Brain microvascular endothelial cell (primary cell): ENCODE data around the gene GALR2.

Experiments
- DNase-seq: peaks from one replicate; pipeline ENCODE4 v3.0.0-alpha.2; 2020
- H3K27ac ChIP-seq: fragments of 250-450 bp; sonication (Bioruptor Pico); 2 replicates; pipeline ENCODE4 v1.5.1; 2020; ENCODE audit warnings: mild to moderate bottlenecking, moderate library complexity
- H3K27me3 ChIP-seq: fragments of 250-450 bp; sonication (Bioruptor Pico); replicated peaks from 2 replicates; pipeline ENCODE4 v1.5.1; 2020; ENCODE audit warnings: mild to moderate bottlenecking
- H3K36me3 ChIP-seq: fragments of 250-450 bp; sonication (Bioruptor Pico); replicated peaks from 2 replicates; pipeline ENCODE4 v1.5.1; 2020; ENCODE audit warnings: mild to moderate bottlenecking
- H3K4me3 ChIP-seq: 2 replicates; pipeline ENCODE4 v1.5.1; 2011; ENCODE audit warnings: low read depth, mild to moderate bottlenecking, control low read depth, low read length, moderate library complexity
- CTCF ChIP-seq: IDR thresholded peaks from 2 replicates; pipeline ENCODE4 v1.5.1; 2011; ENCODE audit warnings: low read depth, mild to moderate bottlenecking, moderate library complexity, low read length, control low read depth, inconsistent platforms; ENCODE audit errors: missing control alignments
- in situ Hi-C: cut with HindIII; loops from 2 replicates; pipeline ENCODE4 v1.10.0; 2017; ENCODE audit warnings: low sequenced_read_pairs, low pct_ligation_motif_present

The GALR2 gene

GRCh38 chr17:76032780-76033108 lies 41.8 kb upstream of the GALR2 start:
- no peaks in the 10 kb centered on the region for H3K27me3 ChIP-seq
- TF ChIP-seq CTCF = no peak
- H3K36me3 ChIP-seq = peaks cover under 1% of the 10 kb centered on the region
- no peak overlapping the region for H3K27ac ChIP-seq
- in situ Hi-C loops = no loop called here
- no peak overlapping the region for H3K4me3 ChIP-seq
- DNase-seq = no peak

- Histone ChIP-seq H3K36me3 (peaks cover 4% of the 10 kb centered on the region), H3K27ac (no peak overlapping the region), H3K27me3 (no peaks in the 10 kb centered on the region), H3K4me3 (no peak overlapping the region)
- in situ Hi-C loops = no loop called here
- no peak for TF ChIP-seq CTCF
- no peak for DNase-seq
Observed at GRCh38 chr17:76033139-76033538, 41.4 kb upstream of the GALR2 start.

GRCh38 chr17:76034428-76035350 lies 39.9 kb upstream of the GALR2 start:
- Histone ChIP-seq H3K36me3 (peaks cover 20% of the 10 kb centered on the region), H3K27me3 (no peaks in the 10 kb centered on the region), H3K4me3 (no peak overlapping the region), H3K27ac (no peak overlapping the region)
- no peak for TF ChIP-seq CTCF
- no peak for DNase-seq
- in situ Hi-C loops = no loop called here

GRCh38 chr17:76036497-76037261 lies 37.9 kb upstream of the GALR2 start:
- no peak for DNase-seq
- no peak for TF ChIP-seq CTCF
- Histone ChIP-seq H3K27me3 (no peaks in the 10 kb centered on the region), H3K4me3 (no peak overlapping the region), H3K36me3 (peaks cover 40% of the 10 kb centered on the region), H3K27ac (no peak overlapping the region)
- in situ Hi-C loops = no loop called here

GRCh38 chr17:76038050-76038449 lies 36.5 kb upstream of the GALR2 start:
- Histone ChIP-seq H3K27me3 (no peaks in the 10 kb centered on the region), H3K4me3 (no peak overlapping the region), H3K36me3 (peaks cover 50% of the 10 kb centered on the region), H3K27ac (no peak overlapping the region)
- in situ Hi-C loops = no loop called here
- TF ChIP-seq CTCF = no peak
- no peak for DNase-seq
